Thyroid gland (tissue), 4 donors: ENCODE data around the gene TNIP3. TPM values are rescaled to one million over a fixed set of nuclear protein-coding genes. Genes with fewer than 3 reads are reported as not detected.

Source experiments
- DNase-seq, 2 donors: peaks; one replicate each; pipeline ENCODE4 v3.0.0-alpha.2; 2019
- H3K27ac ChIP-seq, 3 donors: fragments of 200-600 bp; sonication (generic); 1 replicate in 2 of 3; 2 replicates in 1 of 3; pipeline ENCODE4 v1.5.1; 2016 to 2019; ENCODE audit warnings: mild to moderate bottlenecking in 1 of 3, moderate library complexity in 1 of 3
- H3K27me3 ChIP-seq: fragments of 200-600 bp; sonication (generic); one replicate; pipeline ENCODE4 v1.5.1; 2019
- H3K36me3 ChIP-seq, 2 donors: fragments of 200-600 bp; sonication (generic); one replicate each; pipeline ENCODE4 v1.5.1; 2016 to 2019
- H3K4me1 ChIP-seq, 2 donors: fragments of 200-600 bp; sonication (generic); one replicate each; pipeline ENCODE4 v1.5.1; 2017 to 2019
- H3K4me3 ChIP-seq, 3 donors: fragments of 200-600 bp; sonication (generic); replicated peaks in 1 of 3; 1 replicate in 2 of 3; 2 replicates in 1 of 3; pipeline ENCODE4 v1.5.1; 2016; ENCODE audit warnings: mild to moderate bottlenecking in 1 of 3
- H3K9me3 ChIP-seq: fragments of 200-600 bp; sonication (generic); one replicate; pipeline ENCODE4 v1.5.1; 2017
- POLR2A ChIP-seq, 2 donors: fragments of 450-650 bp; IDR thresholded peaks; one replicate each; pipeline ENCODE4 v1.6.1; 2017; ENCODE audit warnings: antibody characterized with exemption in 2 of 2, mild to moderate bottlenecking in 2 of 2, moderate library complexity in 1 of 2
- WGBS, 2 donors: methylation state at CpG; one replicate each; pipeline ENCODE4 v1.1.5; 2017; 5-methylcytosine and 5-hydroxymethylcytosine counted together
- intact Hi-C: fragments of 100-400 bp; cut with DNase I; formaldehyde crosslinking; loops from one replicate; pipeline ENCODE4 v1.15.1; 2023
- total RNA-seq, 4 donors: library from RNA; depleted of rRNA; stranded (reverse); fragments of >200 nt; gene quantifications; one replicate each; pipeline ENCODE4 v1.2.3, GENCODE V29; 2016
- TF ChIP-seq, protein P1 (sequence below), 6 experiments: fragments of 200-600 bp in 3 of 6; fragments of 450-650 bp in 3 of 6; sonication (generic) in 3 of 6; IDR thresholded peaks; one replicate each; pipeline ENCODE4 v1.5.1; 2016 to 2019; ENCODE audit warnings: antibody characterized with exemption in 6 of 6, mild to moderate bottlenecking in 2 of 6, inconsistent platforms in 1 of 6, moderate library complexity in 1 of 6

TNIP3 gene
- total RNA-seq, 4 donors from 2014 or later = not detected

DNA sequence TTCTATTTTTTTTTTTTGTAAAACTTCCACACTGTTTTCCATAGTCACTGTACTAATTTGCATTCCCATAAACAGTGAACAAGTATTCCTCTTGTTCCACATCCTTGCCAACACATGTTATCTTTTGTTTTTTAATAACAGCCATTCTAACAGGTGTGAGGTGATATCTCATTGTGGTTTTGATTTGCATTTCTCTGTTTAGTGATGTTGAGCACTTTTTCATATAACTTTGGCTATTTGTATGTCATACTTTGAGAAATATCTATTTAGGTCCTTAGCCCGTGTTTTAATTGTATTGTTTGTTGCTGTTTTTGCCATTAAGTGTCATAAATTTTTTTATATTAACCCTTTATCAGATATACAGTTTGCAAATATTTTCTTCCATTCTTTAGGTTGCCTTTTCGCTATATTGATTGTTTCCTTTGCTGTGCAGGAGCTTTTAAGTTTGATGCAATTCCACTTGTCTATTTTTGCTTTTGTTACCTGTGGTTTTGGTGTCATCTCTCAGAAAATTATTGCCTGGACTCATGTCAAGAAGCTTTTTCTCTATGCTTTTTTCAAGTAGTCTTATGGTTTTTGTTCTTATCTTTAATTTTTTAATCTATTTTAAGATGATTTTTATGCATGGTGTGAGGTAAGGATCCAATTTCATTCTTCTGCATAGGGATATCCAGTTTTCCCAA, 63.9 kb downstream of the TNIP3 start:
- no peak for DNase-seq
- Histone ChIP-seq H3K36me3 (no peaks in the 10 kb centered on the region), H3K27me3 (no peaks in the 10 kb centered on the region), H3K27ac (no peak overlapping the region), H3K9me3 (no peaks in the 10 kb centered on the region), H3K4me1 (no peaks in the 10 kb centered on the region), H3K4me3 (no peak overlapping the region)
- WGBS, 2 donors = 89 to 91% methylated on average over 2 of the region's 2 CpGs
- TF ChIP-seq POLR2A (IDR thresholded peaks at IDR 0.05) = no peak
- TF ChIP-seq, protein P1, sequence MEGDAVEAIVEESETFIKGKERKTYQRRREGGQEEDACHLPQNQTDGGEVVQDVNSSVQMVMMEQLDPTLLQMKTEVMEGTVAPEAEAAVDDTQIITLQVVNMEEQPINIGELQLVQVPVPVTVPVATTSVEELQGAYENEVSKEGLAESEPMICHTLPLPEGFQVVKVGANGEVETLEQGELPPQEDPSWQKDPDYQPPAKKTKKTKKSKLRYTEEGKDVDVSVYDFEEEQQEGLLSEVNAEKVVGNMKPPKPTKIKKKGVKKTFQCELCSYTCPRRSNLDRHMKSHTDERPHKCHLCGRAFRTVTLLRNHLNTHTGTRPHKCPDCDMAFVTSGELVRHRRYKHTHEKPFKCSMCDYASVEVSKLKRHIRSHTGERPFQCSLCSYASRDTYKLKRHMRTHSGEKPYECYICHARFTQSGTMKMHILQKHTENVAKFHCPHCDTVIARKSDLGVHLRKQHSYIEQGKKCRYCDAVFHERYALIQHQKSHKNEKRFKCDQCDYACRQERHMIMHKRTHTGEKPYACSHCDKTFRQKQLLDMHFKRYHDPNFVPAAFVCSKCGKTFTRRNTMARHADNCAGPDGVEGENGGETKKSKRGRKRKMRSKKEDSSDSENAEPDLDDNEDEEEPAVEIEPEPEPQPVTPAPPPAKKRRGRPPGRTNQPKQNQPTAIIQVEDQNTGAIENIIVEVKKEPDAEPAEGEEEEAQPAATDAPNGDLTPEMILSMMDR (IDR thresholded peaks at IDR 0.05) = no peak
- intact Hi-C loops = no loop called here

DNA sequence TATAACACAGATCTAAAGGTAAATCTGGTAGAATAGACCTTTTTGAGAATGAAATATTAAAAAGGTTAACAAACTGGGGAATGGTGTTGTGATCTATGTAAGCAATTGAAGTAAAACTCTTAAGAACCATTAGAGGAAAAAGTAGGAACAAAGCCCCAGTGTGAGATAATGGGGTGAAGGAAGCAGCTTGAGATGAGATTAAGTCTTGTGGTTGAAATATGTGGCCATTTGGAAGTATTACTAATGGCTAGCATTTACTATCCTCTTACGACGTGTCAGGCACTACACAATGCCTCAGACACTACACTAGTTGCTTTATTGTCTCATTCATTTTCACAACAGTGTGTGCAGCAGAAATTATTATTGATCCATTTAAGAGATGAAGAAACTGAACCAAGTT, 65.9 kb downstream of the TNIP3 start:
- no peaks in the 10 kb centered on the region for H3K27me3 ChIP-seq
- H3K27ac ChIP-seq = no peak overlapping the region
- H3K4me3 ChIP-seq = no peak overlapping the region
- H3K4me1 ChIP-seq = no peaks in the 10 kb centered on the region
- DNase-seq = no peak
- no peaks in the 10 kb centered on the region for H3K9me3 ChIP-seq
- TF ChIP-seq, protein P1 (IDR thresholded peaks at IDR 0.05) = no peak
- intact Hi-C loops = loop anchor here (5.0 kb wide), 2 partner anchors 381 to 946 kb away; no protein-coding TSS in a partner anchor
- WGBS, 2 donors = 77 to 79% methylated on average over 2 of the region's 2 CpGs
- no peaks in the 10 kb centered on the region for H3K36me3 ChIP-seq

DNA sequence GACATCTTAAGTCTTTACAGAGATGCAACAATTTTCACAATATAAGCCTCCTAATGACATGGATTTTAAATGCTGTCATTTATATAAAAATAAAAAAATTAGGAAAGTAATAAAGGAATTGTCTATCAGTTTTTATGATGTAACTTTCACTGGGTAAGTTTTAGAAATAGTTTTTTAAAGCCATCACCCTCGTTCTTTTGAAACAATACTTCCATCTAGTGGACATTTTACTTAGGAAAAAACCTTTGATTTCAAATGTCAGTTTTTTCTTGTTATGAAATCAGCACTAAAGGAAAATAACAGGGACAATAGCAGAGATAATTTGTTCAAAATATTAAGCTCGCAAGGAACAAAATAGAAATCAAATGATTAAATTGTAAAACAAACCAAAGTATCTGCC, 67.5 kb downstream of the TNIP3 start:
- Histone ChIP-seq H3K9me3 (no peaks in the 10 kb centered on the region), H3K4me3 (no peak overlapping the region), H3K27ac (no peak overlapping the region), H3K4me1 (no peaks in the 10 kb centered on the region), H3K27me3 (no peaks in the 10 kb centered on the region), H3K36me3 (no peaks in the 10 kb centered on the region)
- DNase-seq = no peak
- WGBS, 2 donors = 21 to 26% methylated on average over 2 of the region's 2 CpGs
- intact Hi-C loops = loop anchor here (5.0 kb wide), 2 partner anchors 379 to 944 kb away; no protein-coding TSS in a partner anchor
- TF ChIP-seq, protein P1 (IDR thresholded peaks at IDR 0.05) = peak in 4 of 6 experiments; percentile 21 to 68 (median 62)
- no peak for TF ChIP-seq POLR2A (IDR thresholded peaks at IDR 0.05)

DNA sequence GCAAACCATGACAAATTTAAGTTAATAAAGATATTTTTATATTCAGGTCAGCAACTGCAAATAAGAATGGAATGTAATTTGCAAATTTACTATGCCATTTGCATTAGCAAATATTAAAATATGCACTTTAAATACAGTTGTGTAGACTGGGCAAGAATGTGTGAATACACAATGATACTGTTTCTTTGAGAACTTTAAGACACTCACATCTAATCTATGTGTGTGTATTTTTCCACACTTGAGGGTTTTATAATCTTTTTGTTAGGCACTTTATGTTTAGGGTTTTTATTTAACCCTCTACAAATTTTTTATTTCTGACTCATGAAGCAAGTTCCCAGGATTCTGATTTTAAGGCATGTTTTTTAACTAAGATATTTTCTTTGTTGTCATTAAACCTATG, 67.9 kb downstream of the TNIP3 start:
- Histone ChIP-seq H3K27me3 (no peaks in the 10 kb centered on the region), H3K27ac (no peak overlapping the region), H3K4me3 (no peak overlapping the region), H3K36me3 (no peaks in the 10 kb centered on the region), H3K9me3 (no peaks in the 10 kb centered on the region), H3K4me1 (no peaks in the 10 kb centered on the region)
- intact Hi-C loops = loop anchor here (5.0 kb wide), 2 partner anchors 379 to 944 kb away; no protein-coding TSS in a partner anchor
- no peak for TF ChIP-seq POLR2A (IDR thresholded peaks at IDR 0.05)
- TF ChIP-seq, protein P1 (IDR thresholded peaks at IDR 0.05) = no peak
- DNase-seq = no peak

DNA sequence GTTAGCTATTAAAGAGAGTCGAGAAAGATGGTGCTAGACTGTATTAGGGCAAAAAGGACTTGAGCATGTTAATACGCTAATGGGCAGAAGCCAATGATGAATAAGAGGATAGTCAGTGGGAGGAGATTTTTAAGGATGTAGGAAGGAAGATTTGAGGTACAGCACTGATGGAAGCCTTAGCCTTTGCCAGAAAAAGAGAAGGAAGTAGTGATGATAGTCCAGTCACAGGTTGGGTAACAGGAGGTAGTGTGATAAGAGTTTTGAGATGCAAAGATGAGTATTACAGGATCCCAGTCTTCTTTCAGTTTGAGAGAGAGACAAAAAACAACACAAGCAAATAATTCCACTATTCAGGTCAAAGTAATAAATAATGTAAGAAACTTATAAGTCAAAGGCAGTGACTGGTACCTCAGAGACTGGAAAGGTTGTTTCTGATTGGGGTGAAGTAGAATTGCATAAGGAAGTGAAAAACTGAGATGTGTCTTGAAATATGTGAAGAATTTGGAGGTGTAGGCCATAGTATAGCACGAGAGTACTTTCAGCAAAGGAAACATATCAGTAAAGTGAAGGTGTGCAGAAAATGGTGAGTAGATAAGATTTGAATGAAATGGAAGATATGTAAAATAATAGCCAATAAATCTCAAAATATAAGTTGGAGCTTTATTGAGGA, 69.7 kb downstream of the TNIP3 start:
- DNase-seq = no peak
- intact Hi-C loops = no loop called here
- WGBS, 2 donors = 85% methylated on average over 3 of the region's 3 CpGs
- no peak overlapping the region for H3K27ac ChIP-seq
- no peaks in the 10 kb centered on the region for H3K9me3 ChIP-seq
- TF ChIP-seq, protein P1 (IDR thresholded peaks at IDR 0.05) = no peak
- no peaks in the 10 kb centered on the region for H3K27me3 ChIP-seq
- H3K4me1 ChIP-seq = no peaks in the 10 kb centered on the region
- H3K4me3 ChIP-seq = no peak overlapping the region
- no peaks in the 10 kb centered on the region for H3K36me3 ChIP-seq
